Ovary (tissue), 3 donors: ENCODE data around the gene APBB2.

ENCODE experiments used
- CTCF ChIP-seq, 3 donors: fragments of 450-650 bp in 2 of 3; fragments of 200-600 bp in 1 of 3; IDR thresholded peaks; one replicate each; pipeline versions ENCODE4 v1.5.1 to v1.8.0; 2016 to 2022; ENCODE audit warnings: antibody characterized with exemption in 3 of 3, mild to moderate bottlenecking in 1 of 3
- EP300 ChIP-seq: sonication (generic); formaldehyde crosslinking; IDR thresholded peaks from one replicate; pipeline ENCODE4 v1.6.1; 2017; ENCODE audit warnings: antibody characterized with exemption
- POLR2A ChIP-seq: fragments of 450-650 bp; IDR thresholded peaks from one replicate; pipeline ENCODE4 v1.6.1; 2017; ENCODE audit warnings: antibody characterized with exemption, mild to moderate bottlenecking, moderate library complexity
- donor health status: DM: no; HTN: no; CAD: no.

GRCh38 chr4:40931841-40932240, 282.5 kb downstream of the APBB2 start:
- TF ChIP-seq CTCF (IDR thresholded peaks at IDR 0.05) (no peak), POLR2A (no peak), EP300 (no peak)
